ENCODE data around the gene PTK6. TPM values are rescaled to one million over a fixed set of nuclear protein-coding genes. Genes with fewer than 3 reads are reported as not detected.
"Not testable (repeated sequence)": the region's sequence is repeated elsewhere in the genome, so short reads cannot be mapped to it uniquely, and the experiment has no call there.

PTK6 gene
- total RNA-seq, 1 donor from 2014 or later = 0.13 TPM

DNA sequence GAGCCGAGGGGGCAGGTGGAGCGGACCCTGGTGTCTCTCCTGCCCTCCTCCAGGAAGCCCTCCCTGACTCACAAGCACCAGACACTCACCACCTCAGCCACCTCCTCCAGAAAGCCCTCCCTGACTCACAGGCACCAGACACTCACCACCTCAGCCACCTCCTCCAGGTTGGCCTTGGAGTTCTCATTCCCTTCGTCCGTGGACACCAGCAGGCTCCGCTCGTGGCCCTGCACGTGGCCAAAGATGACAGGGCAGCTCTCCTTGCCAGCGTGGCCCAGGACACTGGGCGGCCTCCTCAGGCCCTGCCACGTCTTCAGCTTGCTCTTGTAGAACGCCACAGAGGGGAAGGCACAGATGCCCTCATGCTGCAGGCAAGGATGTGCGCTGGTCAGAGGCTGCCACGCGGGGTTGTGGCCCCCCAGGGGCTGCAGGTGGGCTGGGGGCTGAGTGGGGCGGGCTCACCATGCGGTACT, 23.2 kb upstream of the PTK6 start:
- intact Hi-C loops (cut with DNase I) = no loop called here
- ATAC-seq (no peak), DNase-seq (ENCODE audit: low spot score) (no peak)

GRCh38 chr20:63559485-63560332, 22.5 kb upstream of the PTK6 start:
- intact Hi-C loops (cut with DNase I); ATAC-seq; DNase-seq (ENCODE audit: low spot score): not testable (repeated sequence)

GRCh38 chr20:63558804-63559484, 21.8 kb upstream of the PTK6 start:
- ATAC-seq (no peak), DNase-seq (ENCODE audit: low spot score) (no peak)
- intact Hi-C loops (cut with DNase I) = no loop called here

DNA sequence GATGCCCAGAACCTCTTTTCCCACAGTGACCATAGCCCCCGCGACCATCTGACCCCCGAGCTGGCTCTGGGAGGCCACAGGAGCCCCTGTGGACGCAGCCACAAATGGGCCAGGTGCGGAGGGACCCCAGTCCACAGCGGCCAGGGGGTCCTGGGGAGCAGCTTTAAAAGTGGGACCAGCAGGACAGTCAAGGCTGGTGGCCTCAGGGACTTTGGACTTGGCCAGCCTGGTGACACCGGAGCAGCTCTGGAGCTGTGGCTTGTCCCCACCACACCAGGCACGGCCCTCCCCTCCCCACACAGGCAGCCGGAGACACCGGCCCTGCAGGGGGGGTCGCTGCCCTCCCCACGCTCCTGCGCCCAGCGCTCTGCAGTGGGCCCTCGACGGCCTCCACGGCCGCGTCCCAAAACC, 20.3 kb upstream of the PTK6 start:
- intact Hi-C loops (cut with DNase I) = no loop called here
- DNase-seq (ENCODE audit: low spot score) = no peak
- ATAC-seq = no peak

GRCh38 chr20:63556873-63557478, 19.8 kb upstream of the PTK6 start:
- no peak for DNase-seq (ENCODE audit: low spot score)
- intact Hi-C loops (cut with DNase I) = no loop called here

GRCh38 chr20:63555661-63556381, 18.6 kb upstream of the PTK6 start:
- ATAC-seq = no peak
- intact Hi-C loops (cut with DNase I) = no loop called here
- no peak for DNase-seq (ENCODE audit: low spot score)

More at GRCh38 chr20:63556873-63557478, 19.8 kb upstream of the PTK6 start:
- ATAC-seq = no peak

- intact Hi-C loops (cut with DNase I) = no loop called here
- ATAC-seq (no peak), DNase-seq (ENCODE audit: low spot score) (no peak)
Measured at GRCh38 chr20:63554361-63555278, 17.4 kb upstream of the PTK6 start.

GRCh38 chr20:63553933-63554290, 16.7 kb upstream of the PTK6 start, which contains the start of gene FNDC11:
Gene FNDC11, plus strand, starts transcription at chr20:63554159. Its CDS starts 1,505 bp downstream, at chr20:63555664.
- DNase-seq (ENCODE audit: low spot score) (peak; percentile 79), ATAC-seq (peak; percentile 56)
- intact Hi-C loops (cut with DNase I) = no loop called here

- intact Hi-C loops (cut with DNase I) = no loop called here
- ATAC-seq (peak; percentile 90), DNase-seq (ENCODE audit: low spot score) (peak; percentile 94)
Measured at GRCh38 chr20:63553251-63553932, 16.2 kb upstream of the PTK6 start.

- intact Hi-C loops (cut with DNase I) = no loop called here
- DNase-seq (ENCODE audit: low spot score) = no peak
- ATAC-seq = peak; percentile 2
Measured at GRCh38 chr20:63552481-63553249, 15.5 kb upstream of the PTK6 start.

DNA sequence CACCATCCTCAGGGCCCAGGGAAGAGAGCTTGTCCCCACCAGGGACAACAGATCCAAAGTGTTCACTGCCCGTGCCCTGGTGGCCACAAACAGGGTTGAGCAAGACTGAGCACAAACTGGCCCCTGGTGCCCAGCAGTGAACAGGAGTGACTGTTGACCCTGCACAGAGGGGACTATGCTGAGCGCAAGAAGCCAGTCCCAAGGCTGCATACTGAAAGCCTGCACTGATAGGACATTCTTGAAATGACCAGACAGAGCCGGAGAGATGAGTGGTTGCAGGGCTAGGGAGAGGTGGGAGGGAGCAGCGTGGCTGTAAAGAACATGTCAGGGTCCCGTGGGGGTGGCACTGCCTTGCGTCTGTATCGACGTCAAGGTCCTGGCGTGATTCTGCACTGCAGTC, 13.9 kb upstream of the PTK6 start:
- DNase-seq (ENCODE audit: low spot score) = no peak
- no peak for ATAC-seq

GRCh38 chr20:63549679-63550282, 12.6 kb upstream of the PTK6 start:
- ATAC-seq (no peak), DNase-seq (ENCODE audit: low spot score) (no peak)
- intact Hi-C loops (cut with DNase I) = no loop called here

More for the DNA sequence above, 13.9 kb upstream of the PTK6 start:
- intact Hi-C loops (cut with DNase I) = no loop called here

GRCh38 chr20:63549019-63549418, 11.8 kb upstream of the PTK6 start:
- intact Hi-C loops (cut with DNase I) = no loop called here
- DNase-seq (ENCODE audit: low spot score) (no peak), ATAC-seq (no peak)

- DNase-seq (ENCODE audit: low spot score) = no peak
- intact Hi-C loops (cut with DNase I) = no loop called here
- ATAC-seq = no peak
Measured at GRCh38 chr20:63548542-63548941, 11.4 kb upstream of the PTK6 start.

DNA sequence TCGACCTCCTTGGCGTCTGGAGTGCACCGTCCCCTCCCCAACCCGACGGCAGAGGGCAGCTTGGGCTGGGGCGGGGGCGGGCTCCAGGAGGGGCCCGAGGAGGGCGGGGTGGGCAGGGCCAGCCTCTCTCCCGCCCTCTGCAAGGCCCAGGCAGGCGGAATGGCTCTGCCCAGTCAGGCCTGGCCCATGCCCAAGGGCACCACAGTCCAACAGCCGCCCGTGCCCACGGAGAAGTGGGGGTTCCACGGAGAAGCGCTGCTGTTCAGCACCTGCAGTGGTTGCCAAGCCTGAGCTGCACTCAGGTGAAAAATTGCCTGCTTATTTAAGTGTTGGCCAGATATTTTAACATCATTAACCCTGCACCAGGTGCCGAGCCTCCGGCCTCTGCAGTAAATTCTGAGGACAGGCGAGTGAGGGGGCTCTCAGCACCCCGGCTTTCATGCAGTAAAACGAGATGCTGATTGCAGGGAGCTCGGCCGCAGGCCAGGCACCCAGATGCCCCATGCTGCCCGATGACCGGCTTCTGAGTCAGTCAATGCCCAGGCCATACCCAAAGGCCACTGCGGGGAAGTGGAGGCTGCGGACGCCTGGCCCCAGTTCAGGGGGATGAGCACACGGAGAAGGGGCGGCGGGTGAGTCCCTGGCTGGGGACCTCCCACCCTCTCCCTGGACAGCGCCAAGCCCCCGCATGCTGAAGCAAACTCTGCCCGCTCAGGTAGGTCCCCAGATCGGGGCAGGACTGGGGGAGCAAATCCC, 10.7 kb upstream of the PTK6 start, which contains the start of gene SRMS:
Gene SRMS, minus strand, starts transcription at position 25 of the 756 bp plus-strand sequence. CDS start 286 bp downstream, outside the sequence.
- no peak for ATAC-seq

More for the DNA sequence above, 10.7 kb upstream of the PTK6 start, which contains the start of gene SRMS:
- intact Hi-C loops (cut with DNase I) = no loop called here
- DNase-seq (ENCODE audit: low spot score) = no peak
